H1 (cell line): ENCODE results near the gene NPC1L1. TPM values are rescaled to one million over a fixed set of nuclear protein-coding genes. Genes with fewer than 3 reads are reported as not detected.

ENCODE experiments used
- CTCF ChIA-PET: fragments of 300-600 bp; sonication (Branson Sonifier 250); formaldehyde crosslinking; loops from one replicate; lab custom pipeline; 2021; ENCODE audit not compliant: partially characterized antibody; lab: Charles Lee
- POLR2A ChIA-PET: fragments of 300-600 bp; sonication (Branson Sonifier 250); formaldehyde crosslinking; loops from one replicate; lab custom pipeline; 2021; ENCODE audit warnings: inconsistent platforms; ENCODE audit not compliant: partially characterized antibody; lab: Charles Lee
- DNase-seq, 2 experiments: peaks; one replicate each; pipeline versions ENCODE4 v3.0.0 to v3.0.0-alpha.2; 2010 to 2022; ENCODE audit warnings: low spot score in 2 of 2, low read depth in 1 of 2, mixed read lengths in 1 of 2
- FAIRE-seq: peaks from 2 replicates; lab custom pipeline; 2011; peaks lifted over from hg19 to GRCh38; lab: Jason Lieb, UNC
- H2AFZ ChIP-seq: 2 replicates; pipeline ENCODE4 v1.8.1; 2012; ENCODE audit warnings: low read length, inconsistent platforms
- H2AK5ac ChIP-seq: 2 replicates; pipeline ENCODE4 v1.6.1; 2013; ENCODE audit warnings: low read depth, low read length
- H2BK120ac ChIP-seq: replicated peaks from 2 replicates; pipeline ENCODE3; 2013; ENCODE audit warnings: low read depth, low read length, inconsistent platforms
- H2BK12ac ChIP-seq: 2 replicates; pipeline ENCODE4 v1.6.1; 2013; ENCODE audit warnings: low read depth, low read length
- H2BK15ac ChIP-seq: 2 replicates; pipeline ENCODE4 v1.6.1; 2013; ENCODE audit warnings: low read length
- H2BK20ac ChIP-seq: 2 replicates; pipeline ENCODE4 v1.6.1; 2013; ENCODE audit warnings: low read length
- H2BK5ac ChIP-seq: 2 replicates; pipeline ENCODE4 v1.6.1; 2013; ENCODE audit warnings: low read depth, low read length
- H3K14ac ChIP-seq: 2 replicates; pipeline ENCODE4 v1.6.1; 2013; ENCODE audit warnings: inconsistent platforms; ENCODE audit not compliant: insufficient read length
- H3K18ac ChIP-seq: 2 replicates; pipeline ENCODE4 v1.6.1; 2013; ENCODE audit warnings: low read length; ENCODE audit errors: extremely low read depth
- H3K23ac ChIP-seq: 2 replicates; pipeline ENCODE4 v1.6.1; 2013; ENCODE audit warnings: inconsistent platforms; ENCODE audit not compliant: insufficient read length
- H3K23me2 ChIP-seq: 2 replicates; pipeline ENCODE4 v1.6.1; 2013; ENCODE audit warnings: low read depth, low read length
- H3K27ac ChIP-seq: 2 replicates; pipeline ENCODE4 v1.6.1; 2011; ENCODE audit warnings: low read depth, low read length, inconsistent platforms
- H3K27me3 ChIP-seq, 4 experiments: replicated peaks in 1 of 4; 1 replicate in 1 of 4; 2 replicates in 3 of 4; pipeline versions ENCODE4 v1.6.1 to v1.8.1; 2011 to 2013; ENCODE audit warnings: low read length in 3 of 4, mild to moderate bottlenecking in 3 of 4, inconsistent platforms in 2 of 4, mixed read lengths in 2 of 4, moderate library complexity in 1 of 4; ENCODE audit not compliant: control insufficient read depth in 3 of 4, insufficient read depth in 3 of 4; ENCODE audit errors: extremely low read depth in 1 of 4
- H3K36me3 ChIP-seq, 4 experiments: 2 replicates each; pipeline versions ENCODE4 v1.6.1 to v1.8.1; 2011 to 2013; ENCODE audit warnings: mild to moderate bottlenecking in 4 of 4, low read length in 3 of 4, moderate library complexity in 2 of 4, control low read depth in 1 of 4, inconsistent platforms in 1 of 4; ENCODE audit not compliant: insufficient read depth in 4 of 4, control insufficient read depth in 2 of 4
- H3K4ac ChIP-seq: replicated peaks from 2 replicates; pipeline ENCODE3; 2013; ENCODE audit warnings: low read length, low read depth, mixed read lengths, inconsistent platforms; ENCODE audit not compliant: insufficient read length
- H3K4me1 ChIP-seq, 4 experiments: replicated peaks in 1 of 4; 1 replicate in 1 of 4; 2 replicates in 3 of 4; pipeline versions ENCODE4 v1.6.1 to v1.8.1; 2011 to 2013; ENCODE audit warnings: low read length in 3 of 4, inconsistent platforms in 2 of 4, mixed read lengths in 1 of 4; ENCODE audit not compliant: insufficient read depth in 4 of 4, control insufficient read depth in 3 of 4
- H3K4me2 ChIP-seq, 2 experiments: 2 replicates each; pipeline versions ENCODE4 v1.6.1 to v1.8.1; 2011 to 2013; ENCODE audit warnings: low read depth in 2 of 2, low read length in 2 of 2, control low read depth in 1 of 2, inconsistent platforms in 1 of 2, mild to moderate bottlenecking in 1 of 2; ENCODE audit not compliant: insufficient read depth in 1 of 2
- H3K4me3 ChIP-seq, 4 experiments: fragments of 200-600, 300-600 bp in 1 of 4; sonication (generic), shearing (Covaris generic), sonication (Bioruptor Twin) in 1 of 4; 2 replicates each; pipeline versions ENCODE4 v1.5.1 to v1.8.1; 2011 to 2016; ENCODE audit warnings: low read length in 4 of 4, low read depth in 3 of 4, control low read depth in 2 of 4, inconsistent platforms in 2 of 4, mild to moderate bottlenecking in 2 of 4, mixed read lengths in 1 of 4, moderate library complexity in 1 of 4; ENCODE audit not compliant: insufficient read depth in 2 of 4; ENCODE audit errors: extremely low read depth in 1 of 4
- H3K56ac ChIP-seq: replicated peaks from 2 replicates; pipeline ENCODE3; 2013; ENCODE audit warnings: low read depth, mild to moderate bottlenecking, mixed read lengths, low read length, inconsistent platforms; ENCODE audit not compliant: insufficient read length
- H3K79me1 ChIP-seq: 2 replicates; pipeline ENCODE4 v1.6.1; 2013; ENCODE audit warnings: low read depth, low read length, control low read depth
- H3K79me2 ChIP-seq, 2 experiments: 2 replicates each; pipeline versions ENCODE4 v1.6.1 to v1.8.1; 2012 to 2013; ENCODE audit warnings: low read length in 2 of 2, mild to moderate bottlenecking in 2 of 2, inconsistent platforms in 1 of 2; ENCODE audit not compliant: insufficient read depth in 2 of 2, control insufficient read depth in 1 of 2
- H3K9ac ChIP-seq, 4 experiments: replicated peaks in 1 of 4; 1 replicate in 1 of 4; 2 replicates in 3 of 4; pipeline versions ENCODE4 v1.6.1 to v1.8.1; 2011 to 2013; ENCODE audit warnings: low read depth in 3 of 4, low read length in 3 of 4, control low read depth in 2 of 4, mild to moderate bottlenecking in 2 of 4, moderate library complexity in 2 of 4, inconsistent platforms in 1 of 4; ENCODE audit errors: extremely low read depth in 1 of 4
- H3K9me3 ChIP-seq, 2 experiments: 2 replicates each; pipeline versions ENCODE4 v1.6.1 to v1.8.1; 2012 to 2013; ENCODE audit warnings: mild to moderate bottlenecking in 2 of 2, moderate library complexity in 2 of 2, control low read depth in 1 of 2, inconsistent platforms in 1 of 2, low read depth in 1 of 2, low read length in 1 of 2, mixed read lengths in 1 of 2; ENCODE audit not compliant: insufficient read depth in 2 of 2
- H4K20me1 ChIP-seq, 2 experiments: replicated peaks in 1 of 2; 2 replicates each; pipeline versions ENCODE3 to v1.8.1; 2011 to 2013; ENCODE audit warnings: inconsistent platforms in 2 of 2, low read length in 2 of 2, mild to moderate bottlenecking in 1 of 2; ENCODE audit not compliant: insufficient read depth in 2 of 2, control insufficient read depth in 1 of 2
- H4K5ac ChIP-seq: 2 replicates; pipeline ENCODE4 v1.6.1; 2013; ENCODE audit warnings: low read length, low read depth, mixed read lengths, inconsistent platforms; ENCODE audit not compliant: insufficient read length
- H4K8ac ChIP-seq: 2 replicates; pipeline ENCODE4 v1.8.0; 2013; ENCODE audit warnings: mild to moderate bottlenecking, moderate library complexity, low read length, inconsistent platforms; ENCODE audit not compliant: insufficient read depth; ENCODE audit errors: extremely low read depth
- H4K91ac ChIP-seq: replicated peaks from 2 replicates; pipeline ENCODE3; 2013; ENCODE audit warnings: low read length, mixed read lengths, inconsistent platforms; ENCODE audit not compliant: insufficient read length
- CHD2 ChIP-seq: IDR thresholded peaks from 2 replicates; pipeline ENCODE4 v1.6.1; 2012; ENCODE audit warnings: low read length, improper control_type of control experiment
- CREB1 ChIP-seq: IDR thresholded peaks from 2 replicates; pipeline ENCODE4 v1.6.1; 2012; ENCODE audit warnings: inconsistent platforms
- EZH2 ChIP-seq: fragments of 200-600 bp; sonication (generic); IDR thresholded peaks from 2 replicates; pipeline ENCODE4 v1.7.1; 2012; ENCODE audit warnings: low read depth, mild to moderate bottlenecking, moderate library complexity, low read length, inconsistent platforms; ENCODE audit not compliant: severe bottlenecking
- MAFK ChIP-seq: IDR thresholded peaks from 2 replicates; pipeline ENCODE4 v1.6.1; 2012; ENCODE audit warnings: low read depth, mild to moderate bottlenecking, improper control_type of control experiment, low read length
- MAX ChIP-seq: IDR thresholded peaks from 2 replicates; pipeline ENCODE4 v1.6.1; 2012; ENCODE audit warnings: inconsistent platforms
- RNF2 ChIP-seq: fragments of 200-900, 300-1000 bp; sonication (generic); IDR thresholded peaks from 2 replicates; pipeline ENCODE4 v1.7.1; 2016; ENCODE audit warnings: borderline replicate concordance, low read depth, mild to moderate bottlenecking, antibody characterized with exemption, low read length; ENCODE audit not compliant: poor library complexity, severe bottlenecking; ENCODE audit errors: missing control alignments
- SAP30 ChIP-seq: fragments of 300-600 bp; sonication (generic); IDR thresholded peaks from 2 replicates; pipeline ENCODE4 v1.7.1; 2012; ENCODE audit warnings: low read length, moderate library complexity, mild to moderate bottlenecking, inconsistent platforms; ENCODE audit not compliant: insufficient read depth, insufficient replicate concordance
- SIRT6 ChIP-seq: IDR thresholded peaks from one replicate; pipeline ENCODE4 v1.7.1; 2012; ENCODE audit warnings: low read length, inconsistent platforms
- SUZ12 ChIP-seq: fragments of 200-600 bp; sonication (generic); IDR thresholded peaks from 2 replicates; pipeline ENCODE4 v1.6.1; 2012; ENCODE audit warnings: mild to moderate bottlenecking, inconsistent platforms, low read length, moderate library complexity, mixed read lengths
- TEAD4 ChIP-seq: IDR thresholded peaks from 2 replicates; pipeline ENCODE4 v1.6.1; 2012; ENCODE audit warnings: low read depth, low read length, inconsistent platforms, mixed read lengths
- WGBS, 2 experiments: shearing (Covaris generic) in 1 of 2; methylation state at CpG; one replicate each; pipeline versions ENCODE4 v1.1.6 to v1.1.7; 2013 to 2015; ENCODE audit warnings: low lambda C conversion rate in 2 of 2, mixed read lengths in 2 of 2, inconsistent platforms in 1 of 2, low coverage in 1 of 2, missing lambda C conversion rate in 1 of 2; ENCODE audit not compliant: insufficient replicate concordance in 2 of 2, insufficient coverage in 1 of 2, insufficient read length in 1 of 2; ENCODE audit errors: extremely low coverage in 1 of 2, missing lambda C conversion rate in 1 of 2; 5-methylcytosine and 5-hydroxymethylcytosine counted together
- polyA plus RNA-seq, 7 experiments: library from polyadenylated mRNA; depleted of rRNA in 3 of 7; stranded (reverse) in 5 of 7; unstranded in 2 of 7; fragments of >200 nt in 5 of 7; fragments of 200-250 nt in 2 of 7; gene quantifications; 1 replicate in 5 of 7; 2 replicates in 1 of 7; 4 replicates in 1 of 7; pipeline versions ENCODE4 v1.2.1 to v1.2.3, GENCODE V29; 2011 to 2013; ENCODE audit warnings: missing spikeins in 2 of 7, mixed read lengths in 2 of 7
- total RNA-seq: library from RNA; stranded (reverse); fragmentation: NEBNext Ultra II Directional; extraction: Animal tissue kit (Norgen Biotek cat#: 25700); gene quantifications from 2 replicates; pipeline ENCODE4 v1.2.1, GENCODE V29; 2021

The NPC1L1 gene
- total and polyA plus RNA-seq, 2 of the 8 experiments (the other 6 are each of a cell fraction or from before 2014, with no cell fraction given) = 0.06 to 0.21 TPM

GRCh38 chr7:44466300-44467216 lies 74.6 kb downstream of the NPC1L1 start:
- TF ChIP-seq CHD2 (no peak), MAX (no peak), RNF2 (no peak), MAFK (no peak), SIRT6 (no peak), EZH2 (no peak), CREB1 (no peak), SAP30 (no peak), SUZ12 (no peak), TEAD4 (no peak)
- TF ChIP-seq, all 59 proteins: peak for 0
- Histone ChIP-seq H2BK20ac (no peak overlapping the region), H3K27me3 (no peaks in the 10 kb centered on the region), H3K79me1 (peaks cover 15% of the 10 kb centered on the region), H3K79me2 (peaks cover 0 to 64% of the 10 kb centered on the region in 2 experiments; a peak in 2 of 4 replicates), H3K4me2 (no peak overlapping the region), H3K23ac (no peak overlapping the region), H3K4me3 (no peak overlapping the region), H2AK5ac (no peak overlapping the region), H3K56ac (no peak overlapping the region), H2BK120ac (no peak overlapping the region), H3K36me3 (peaks cover 0 to 13% (median 7%) of the 10 kb centered on the region in 4 experiments; a peak in 4 of 8 replicates), H3K9me3 (no peaks in the 10 kb centered on the region), H2AFZ (no peak overlapping the region), H4K5ac (no peak overlapping the region), H4K91ac (no peak overlapping the region), H4K20me1 (peaks cover 9 to 11% of the 10 kb centered on the region in 2 experiments), H2BK12ac (no peak overlapping the region), H3K14ac (no peak overlapping the region), H3K18ac (no peak overlapping the region), H3K4ac (no peak overlapping the region), H3K23me2 (no peaks in the 10 kb centered on the region; the same call in 1 of the 2 replicates), H3K9ac (no peak overlapping the region), H3K27ac (no peak overlapping the region; the same call in 1 of the 2 replicates), H2BK15ac (no peak overlapping the region), H3K4me1 (no peaks in the 10 kb centered on the region), H4K8ac (no peak overlapping the region), H2BK5ac (no peak overlapping the region)
- ChIA-PET CTCF (interaction anchor here (0.6 to 1.6 kb wide), 6 partner anchors 9 to 226 kb away, joined by 3 to 5 read pairs (median 3); no protein-coding TSS in a partner anchor), POLR2A (no interaction called here)
- FAIRE-seq (no peak), DNase-seq (no peak)
- 78% methylated on average over 4 of the region's 4 CpGs; no CpG with 5 or more reads in 1 of the 2 experiments for WGBS, 2 experiments
